Uterus (tissue), 2 donors: Measurements from ENCODE around the gene MBNL1.

Experiments
- POLR2A ChIP-seq, 2 donors: fragments of 450-650 bp; IDR thresholded peaks; one replicate each; pipeline ENCODE4 v1.6.1; 2016; ENCODE audit warnings: antibody characterized with exemption in 2 of 2, mild to moderate bottlenecking in 1 of 2, moderate library complexity in 1 of 2
- TF ChIP-seq, protein P1 (sequence below), 4 experiments: fragments of 200-600 bp in 2 of 4; fragments of 450-650 bp in 2 of 4; sonication (generic) in 2 of 4; IDR thresholded peaks; one replicate each; pipeline ENCODE4 v1.5.1; 2016 to 2019; ENCODE audit warnings: antibody characterized with exemption in 4 of 4, mild to moderate bottlenecking in 2 of 4, moderate library complexity in 1 of 4

GRCh38 chr3:152244517-152244888, 24.2 kb upstream of the MBNL1 start:
- TF ChIP-seq, protein P1, sequence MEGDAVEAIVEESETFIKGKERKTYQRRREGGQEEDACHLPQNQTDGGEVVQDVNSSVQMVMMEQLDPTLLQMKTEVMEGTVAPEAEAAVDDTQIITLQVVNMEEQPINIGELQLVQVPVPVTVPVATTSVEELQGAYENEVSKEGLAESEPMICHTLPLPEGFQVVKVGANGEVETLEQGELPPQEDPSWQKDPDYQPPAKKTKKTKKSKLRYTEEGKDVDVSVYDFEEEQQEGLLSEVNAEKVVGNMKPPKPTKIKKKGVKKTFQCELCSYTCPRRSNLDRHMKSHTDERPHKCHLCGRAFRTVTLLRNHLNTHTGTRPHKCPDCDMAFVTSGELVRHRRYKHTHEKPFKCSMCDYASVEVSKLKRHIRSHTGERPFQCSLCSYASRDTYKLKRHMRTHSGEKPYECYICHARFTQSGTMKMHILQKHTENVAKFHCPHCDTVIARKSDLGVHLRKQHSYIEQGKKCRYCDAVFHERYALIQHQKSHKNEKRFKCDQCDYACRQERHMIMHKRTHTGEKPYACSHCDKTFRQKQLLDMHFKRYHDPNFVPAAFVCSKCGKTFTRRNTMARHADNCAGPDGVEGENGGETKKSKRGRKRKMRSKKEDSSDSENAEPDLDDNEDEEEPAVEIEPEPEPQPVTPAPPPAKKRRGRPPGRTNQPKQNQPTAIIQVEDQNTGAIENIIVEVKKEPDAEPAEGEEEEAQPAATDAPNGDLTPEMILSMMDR (IDR thresholded peaks at IDR 0.05): no peak
- TF ChIP-seq POLR2A (IDR thresholded peaks at IDR 0.05): no peak
